GM12872 (cell line): ENCODE measurements around the gene TFPI.

Experiments
- CTCF ChIP-seq: IDR thresholded peaks from 3 replicates; pipeline ENCODE4 v1.5.1; 2011; ENCODE audit warnings: low read depth, mild to moderate bottlenecking, low read length, moderate library complexity; ENCODE audit not compliant: insufficient read depth

The TFPI gene

GRCh38 chr2:187529248-187529976 lies 24.8 kb downstream of the TFPI start:
- no peak for TF ChIP-seq CTCF

DNA sequence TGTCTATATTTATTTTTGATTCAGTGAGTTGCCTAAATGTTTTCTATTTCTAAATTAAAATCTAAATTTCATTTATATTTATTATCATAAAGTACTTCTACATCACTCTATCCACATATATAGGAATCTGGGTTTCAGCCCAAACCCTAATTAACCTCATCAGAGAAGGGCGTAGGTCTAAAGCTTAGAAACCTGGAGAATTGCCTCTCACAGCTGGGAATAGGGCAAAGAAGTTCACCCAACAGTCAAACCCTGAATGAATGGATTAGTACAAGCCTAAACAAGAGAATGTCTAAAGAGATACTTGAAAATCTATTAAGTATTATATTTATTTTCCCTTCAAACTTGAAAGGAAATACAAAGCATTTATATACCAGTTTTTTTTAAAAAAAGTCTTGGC lies 26.2 kb downstream of the TFPI start:
- TF ChIP-seq CTCF: no peak

- no peak for TF ChIP-seq CTCF
Measured at GRCh38 chr2:187527262-187527661, 27.0 kb downstream of the TFPI start.

DNA sequence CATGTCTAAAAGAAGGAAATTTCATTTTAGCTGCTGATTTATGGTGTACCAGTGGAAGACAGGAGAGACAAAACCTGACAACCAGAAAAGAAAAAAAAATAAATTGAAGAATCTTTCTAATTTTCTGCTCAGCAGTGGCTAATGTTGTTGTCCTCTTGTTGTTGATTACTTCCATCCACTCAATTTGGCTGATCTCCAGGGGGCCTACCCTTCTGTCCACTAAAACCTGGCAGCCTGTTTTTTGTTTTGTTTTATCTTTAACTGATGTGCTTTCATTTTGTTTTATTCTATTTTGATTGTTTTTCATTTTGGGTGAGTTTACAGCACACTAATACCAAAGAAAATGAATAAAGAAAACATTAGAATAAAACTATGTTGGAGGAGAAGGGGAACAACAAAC lies 27.4 kb downstream of the TFPI start:
- TF ChIP-seq CTCF: no peak

DNA sequence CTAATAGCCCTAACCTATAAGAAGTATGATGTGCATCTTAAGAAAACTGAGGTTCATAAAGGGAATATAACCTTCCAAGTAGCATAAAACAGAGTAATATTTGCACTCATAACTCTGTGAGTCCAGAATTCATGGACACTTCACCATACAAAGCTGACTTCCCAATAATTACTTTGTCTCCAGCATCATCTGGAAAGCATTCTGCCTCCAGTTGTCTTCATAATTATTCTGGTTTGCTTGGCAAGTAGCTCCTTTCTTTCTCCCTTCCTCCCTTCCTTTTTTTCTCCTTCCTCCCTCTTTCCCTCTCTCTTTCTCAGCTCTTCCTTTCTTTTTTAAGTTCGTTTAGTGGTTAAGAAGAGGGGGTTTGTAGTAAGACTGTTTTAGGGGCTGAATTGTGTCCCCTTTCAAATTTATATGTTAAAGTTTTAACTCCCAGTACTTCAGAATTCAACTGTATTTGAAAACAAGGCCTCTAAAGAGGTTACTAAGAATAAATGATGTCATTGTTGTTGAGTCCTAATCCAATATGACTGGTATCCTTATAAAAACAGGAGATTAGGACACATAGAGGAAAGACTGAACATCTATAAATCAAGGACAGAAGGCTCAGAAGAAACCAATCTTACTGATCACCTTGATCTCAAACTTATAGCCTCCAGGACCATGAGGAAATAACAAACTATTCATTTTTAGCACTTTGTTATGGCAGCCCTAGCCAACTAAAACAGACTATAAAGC lies 28.9 kb downstream of the TFPI start:
- TF ChIP-seq CTCF: no peak

- no peak for TF ChIP-seq CTCF
Measured at GRCh38 chr2:187523325-187523724, 30.9 kb downstream of the TFPI start.

GRCh38 chr2:187520121-187520624 lies 34.1 kb downstream of the TFPI start:
- TF ChIP-seq CTCF: no peak
